ENCODE measurements around the gene HLA-DPA1.

Gene HLA-DPA1

DNA sequence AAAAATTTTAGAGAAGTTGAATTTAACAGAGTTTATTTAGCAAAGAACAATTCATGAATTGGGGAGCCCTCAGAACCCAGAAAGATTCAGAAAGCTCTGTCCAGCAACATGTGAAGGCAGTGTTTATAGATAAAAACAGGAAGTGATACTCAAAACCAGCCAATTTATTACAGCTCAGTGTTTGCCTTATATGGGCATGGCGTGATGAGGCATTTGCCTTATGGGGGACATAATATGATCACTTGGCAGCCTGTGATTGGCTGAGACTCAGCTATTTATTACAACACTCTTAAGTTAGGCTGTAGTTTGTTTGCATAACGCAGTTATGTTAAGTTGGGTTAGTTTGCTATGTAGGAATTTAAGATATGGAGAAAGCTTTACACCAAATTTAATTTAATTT lies 11.5 kb downstream of the HLA-DPA1 start:
- peak; percentile 73 for DNase-seq

DNA sequence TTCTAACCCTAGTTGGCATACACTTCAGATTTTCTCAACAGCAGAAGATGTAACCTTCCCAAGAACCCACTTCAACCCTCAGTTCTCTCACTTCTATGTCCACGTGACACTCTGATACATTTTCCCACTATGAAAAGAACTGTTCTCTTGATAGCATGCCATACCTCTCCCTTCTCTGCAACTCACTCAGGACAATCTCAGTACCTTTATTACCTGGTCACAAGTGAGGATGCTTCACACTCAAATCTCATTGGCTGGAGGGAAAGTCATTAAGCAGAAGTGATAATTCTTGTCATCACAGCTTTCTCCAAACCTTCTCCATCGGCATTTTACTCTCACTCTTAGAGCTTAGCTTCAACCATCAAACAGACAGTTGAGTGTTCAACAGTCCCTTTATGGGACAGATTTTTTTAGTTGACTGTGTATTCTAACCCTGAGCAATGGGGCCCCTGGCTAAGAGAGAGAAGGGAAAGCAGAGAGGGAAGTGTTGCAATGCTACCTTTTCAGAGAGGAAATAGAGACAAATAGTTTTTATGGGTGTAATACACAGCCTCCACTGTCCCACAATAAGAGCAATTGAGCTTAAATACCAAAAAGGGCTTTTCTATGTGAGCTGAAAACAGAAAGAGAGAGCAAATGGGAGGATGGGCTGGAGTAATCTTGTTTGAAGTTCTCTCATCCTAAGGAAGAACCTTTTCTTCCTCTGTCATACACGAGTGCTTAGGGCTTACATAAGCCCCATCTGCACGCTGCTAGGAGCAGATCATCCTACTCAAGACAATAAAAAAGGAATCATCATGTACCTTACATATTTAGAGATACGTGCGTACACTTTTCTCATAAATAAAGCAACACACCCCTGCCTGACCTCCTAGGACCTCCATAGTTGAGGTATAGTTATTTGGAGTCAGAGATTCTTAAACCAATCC lies 16.0 kb downstream of the HLA-DPA1 start:
- DNase-seq: no peak

GRCh38 chr6:33053230-33053629 lies 20.2 kb downstream of the HLA-DPA1 start:
- no peak for DNase-seq

GRCh38 chr6:33052627-33053026 lies 20.8 kb downstream of the HLA-DPA1 start:
- DNase-seq: no peak

DNA sequence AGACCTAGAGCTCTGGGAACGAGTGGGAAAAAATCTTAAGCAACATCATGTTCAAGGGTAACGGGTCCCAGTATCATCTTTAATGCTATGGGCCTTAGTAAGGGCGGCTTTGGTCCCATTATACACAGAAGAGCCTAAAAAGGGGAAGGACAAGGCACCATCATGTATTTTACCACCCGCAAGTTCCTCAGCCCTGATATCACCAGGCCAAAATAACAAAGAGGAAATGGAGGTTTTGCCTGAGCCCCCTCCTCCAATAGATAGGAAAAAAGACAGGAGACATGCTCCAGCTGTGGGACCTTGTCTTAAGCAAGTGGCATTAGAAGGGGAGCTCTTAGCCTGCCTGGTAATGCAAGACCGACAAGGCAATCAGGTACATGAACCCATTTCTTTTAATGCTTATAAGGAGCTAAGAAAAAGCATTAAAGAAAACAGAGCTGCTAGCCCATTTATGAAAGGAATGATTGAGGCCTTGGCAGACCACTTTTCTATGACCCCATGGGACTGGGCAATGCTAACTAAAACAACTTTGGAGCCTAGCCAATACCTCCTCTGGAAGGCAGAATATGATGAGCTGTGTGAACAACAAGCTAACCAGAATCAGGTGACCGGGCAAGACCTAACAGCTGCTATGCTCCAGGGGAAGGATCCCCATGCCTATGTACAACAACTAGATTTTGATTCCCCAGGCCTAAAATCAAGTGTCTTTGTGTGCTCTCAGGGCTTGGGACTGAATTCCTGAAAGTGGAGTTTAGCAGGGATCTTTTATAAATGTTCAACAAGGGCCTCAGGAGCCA lies 23.2 kb downstream of the HLA-DPA1 start:
- no peak for DNase-seq

- DNase-seq: no peak
These were observed 24.0 kb downstream of the HLA-DPA1 start for GRCh38 chr6:33049323-33050013.

GRCh38 chr6:33040157-33040556 lies 33.3 kb downstream of the HLA-DPA1 start:
- no peak for DNase-seq

DNA sequence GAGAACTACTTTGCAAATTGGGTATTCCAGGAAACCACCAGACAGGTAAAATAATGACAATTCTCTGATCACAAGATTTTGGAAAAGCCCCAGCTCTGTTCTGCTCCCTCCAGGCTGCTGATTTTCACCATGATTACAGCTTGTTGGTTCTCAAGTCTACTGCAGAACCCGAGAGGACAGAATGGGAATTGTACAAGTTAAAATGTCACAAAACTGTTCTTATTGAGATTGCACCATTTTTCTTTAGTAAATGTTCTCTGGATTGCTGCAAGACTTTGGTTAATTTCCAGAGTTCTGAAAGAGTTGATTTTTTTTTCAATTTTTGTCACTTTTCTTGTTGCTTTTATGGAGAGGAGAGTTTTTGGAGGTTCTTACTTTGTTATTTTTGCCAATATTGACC lies 36.9 kb downstream of the HLA-DPA1 start:
- no peak for DNase-seq

- no peak for DNase-seq
These were observed 38.9 kb downstream of the HLA-DPA1 start for GRCh38 chr6:33034554-33034953.

GRCh38 chr6:33030245-33030644 lies 43.2 kb downstream of the HLA-DPA1 start:
- no peak for DNase-seq

DNA sequence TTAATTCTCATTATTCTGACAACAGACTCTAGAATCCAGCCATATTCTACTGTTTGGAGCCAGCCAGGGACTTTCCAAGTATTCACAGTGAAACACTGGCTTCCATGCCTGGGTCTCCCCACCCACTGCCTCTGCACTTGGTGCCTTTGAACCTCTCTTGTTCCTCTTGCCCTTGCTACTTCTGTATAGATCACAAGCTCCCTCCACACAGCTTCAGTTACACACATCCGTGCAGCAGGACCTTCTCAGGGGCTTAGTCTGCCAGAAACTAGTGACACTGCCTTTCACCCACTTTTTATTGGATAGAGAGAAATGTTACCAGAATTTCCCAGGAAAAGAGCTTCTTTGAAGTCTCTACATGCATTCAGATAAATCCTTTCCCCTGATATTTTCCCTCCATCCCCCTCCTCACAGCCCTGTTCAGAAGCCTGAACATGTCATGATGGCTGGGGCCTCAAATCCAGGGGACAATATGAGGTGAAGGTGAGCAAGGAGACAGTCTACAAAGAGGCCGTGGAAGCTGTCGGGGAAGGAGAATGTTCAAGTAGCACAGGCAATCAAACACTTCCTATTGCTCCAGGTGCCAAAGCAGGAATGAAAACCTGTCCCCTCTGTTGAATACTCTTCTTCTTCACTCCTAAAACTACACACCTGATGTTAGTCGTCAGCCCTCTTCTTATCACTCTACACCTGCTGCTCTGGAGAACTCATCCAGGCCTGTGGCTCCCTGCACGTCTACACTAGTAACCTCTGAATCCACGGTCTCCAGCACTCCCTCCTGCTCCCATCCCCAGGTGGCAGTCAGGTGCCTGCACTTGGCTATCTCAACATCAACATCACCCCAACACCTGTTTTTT lies 43.9 kb downstream of the HLA-DPA1 start:
- no peak for DNase-seq

- DNase-seq: no peak
These were observed 45.1 kb downstream of the HLA-DPA1 start for GRCh38 chr6:33028220-33028849.

- DNase-seq: no peak
These were observed 48.9 kb downstream of the HLA-DPA1 start for GRCh38 chr6:33024521-33024920.

DNA sequence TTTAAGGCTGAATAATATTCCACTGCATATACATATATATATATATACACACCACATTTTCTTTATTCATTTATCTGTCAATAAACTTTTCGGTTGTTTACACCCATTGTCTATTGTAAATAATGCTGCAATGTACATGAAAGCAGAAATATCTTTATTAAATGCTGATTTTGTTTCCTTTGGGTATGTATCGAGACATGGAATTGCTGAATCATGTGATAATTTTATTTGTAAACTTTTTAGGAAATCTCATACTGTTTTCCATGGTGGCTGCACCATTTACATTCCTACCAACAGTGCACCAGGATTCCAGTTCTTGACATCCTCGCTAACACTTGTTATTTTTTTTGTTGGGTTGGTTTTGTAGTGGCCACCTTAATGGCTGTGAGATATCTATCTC lies 49.9 kb downstream of the HLA-DPA1 start:
- DNase-seq: no peak

DNA sequence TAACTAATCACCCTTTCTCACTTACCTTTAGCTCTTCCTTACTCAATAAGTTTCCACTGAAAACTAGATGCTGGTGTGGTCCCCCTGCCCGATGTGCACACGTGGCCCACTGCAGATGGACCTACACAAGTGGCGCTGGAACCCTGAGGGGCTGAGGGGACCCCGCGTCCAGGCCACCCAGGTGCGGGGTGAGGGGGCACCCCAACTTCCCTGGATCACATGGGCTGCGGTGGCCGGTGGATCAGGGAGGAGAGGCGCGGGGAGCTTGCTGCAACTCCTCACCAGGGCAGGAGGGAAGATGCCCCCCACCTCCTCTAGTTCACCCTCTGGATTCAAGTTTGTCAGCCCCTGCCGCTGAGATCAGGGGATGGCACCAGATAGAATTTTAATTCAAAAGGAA lies 51.5 kb downstream of the HLA-DPA1 start:
- DNase-seq: no peak

DNA sequence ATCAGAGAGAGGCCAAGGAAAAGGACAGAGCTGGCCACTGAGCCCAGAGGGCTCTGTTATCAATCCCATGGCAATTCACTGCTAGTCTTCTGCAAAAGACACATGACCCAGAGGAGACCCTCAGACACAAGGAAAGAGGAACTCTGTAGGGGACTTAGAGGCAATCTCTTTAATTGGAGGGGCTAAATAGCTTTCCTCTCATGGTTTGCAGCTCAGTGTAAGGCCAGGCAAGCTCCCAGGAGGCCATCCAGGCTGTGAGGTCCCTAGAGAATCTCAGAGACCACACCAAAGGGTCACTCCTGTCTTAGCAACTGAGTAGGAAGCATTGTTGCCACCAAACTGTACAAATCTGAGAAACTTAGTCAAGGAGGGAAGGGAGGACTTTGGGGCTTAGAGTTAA lies 54.1 kb downstream of the HLA-DPA1 start:
- DNase-seq: no peak

DNA sequence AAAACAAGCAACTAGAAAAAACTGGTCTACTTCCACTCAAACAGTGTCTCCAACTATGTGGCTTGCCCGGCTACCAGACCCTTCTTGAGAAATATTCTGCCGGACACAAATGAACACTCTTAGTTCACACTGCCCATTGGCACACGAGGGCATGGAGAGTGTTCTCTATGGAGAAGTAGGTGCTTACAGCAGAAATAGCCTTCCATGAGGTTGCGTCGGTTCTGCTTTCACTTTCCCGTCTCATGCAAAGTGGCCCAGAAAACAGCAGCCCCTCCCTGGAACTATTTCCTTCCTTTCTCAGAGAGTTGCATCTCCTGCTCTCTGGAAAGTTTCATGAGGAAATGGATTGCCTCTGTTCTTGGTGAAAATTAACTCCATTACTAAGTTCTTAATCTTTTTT lies 54.5 kb downstream of the HLA-DPA1 start:
- DNase-seq: peak; percentile 63

GRCh38 chr6:33018418-33018817 lies 55.0 kb downstream of the HLA-DPA1 start:
- DNase-seq: no peak

DNA sequence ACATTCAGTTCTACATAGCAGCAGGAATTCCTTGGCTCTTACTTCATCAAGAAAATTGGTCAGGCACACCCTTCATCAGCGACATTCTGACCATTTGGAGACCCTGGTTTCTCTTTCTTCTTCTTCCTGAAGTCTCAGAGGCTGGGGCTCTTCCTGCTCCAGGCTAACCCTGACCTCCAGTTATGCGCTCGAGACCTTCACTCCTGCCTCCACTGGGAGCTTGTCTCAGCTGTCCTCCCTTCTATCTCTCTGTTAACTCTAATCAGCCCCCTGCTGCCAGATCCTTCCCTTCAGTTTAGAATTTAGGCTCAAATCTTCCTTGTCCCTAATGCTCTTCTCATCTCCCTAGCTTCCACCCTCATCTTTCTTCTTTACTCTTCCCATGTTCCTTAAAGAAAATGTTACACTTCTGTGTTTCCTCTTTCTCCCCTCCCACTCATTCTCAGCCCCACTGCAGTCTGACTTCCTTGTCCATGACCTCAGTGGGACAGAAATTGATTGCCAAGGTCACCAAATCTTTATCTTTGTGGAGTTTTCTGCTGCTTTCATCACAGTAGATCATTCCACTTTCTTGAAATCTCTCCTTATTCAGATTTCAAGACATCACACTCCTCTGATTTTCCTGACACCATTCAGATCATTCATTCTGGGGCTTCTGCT lies 55.6 kb downstream of the HLA-DPA1 start:
- DNase-seq: no peak

- DNase-seq: no peak
These were observed 56.4 kb downstream of the HLA-DPA1 start for GRCh38 chr6:33017018-33017417.

DNA sequence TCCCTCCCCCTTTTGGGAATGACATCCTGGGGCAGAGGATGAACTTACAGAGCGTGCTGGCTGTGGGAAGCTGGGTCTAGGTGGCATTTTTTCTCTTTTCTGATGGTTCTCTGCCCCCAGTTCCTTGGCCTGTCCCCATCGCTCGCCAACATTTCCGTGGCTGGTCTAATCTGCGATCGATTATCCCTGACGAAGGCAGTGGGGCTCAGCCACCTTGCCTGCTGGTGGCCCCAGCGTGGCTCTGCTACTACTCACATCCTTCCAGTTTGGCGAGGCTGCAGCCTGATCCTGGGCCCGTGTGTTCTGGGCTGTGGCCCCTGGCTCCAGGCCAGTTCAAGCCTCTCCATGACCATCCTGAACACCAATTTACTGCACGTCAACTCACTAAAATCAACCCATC lies 57.7 kb downstream of the HLA-DPA1 start:
- DNase-seq: no peak

Data from RPMI8226 (cell line).